K562 (cell line): ENCODE data around the gene REEP3. TPM values are rescaled to one million over a fixed set of nuclear protein-coding genes. Genes with fewer than 3 reads are reported as not detected.

ENCODE experiments used
- ID3 ChIP-seq, 2 experiments: fragments of 250-450 bp in 1 of 2; fragments of 450-650 bp in 1 of 2; sonication (Bioruptor Pico) in 1 of 2; IDR thresholded peaks; 2 replicates each; pipeline versions ENCODE4 v1.6.1 to v1.8.0; 2016 to 2021; ENCODE audit warnings: mild to moderate bottlenecking in 2 of 2, moderate library complexity in 2 of 2, missing compliant biosample characterization in 1 of 2, missing genetic modification characterization in 1 of 2
- NR2C2 ChIP-seq, 2 experiments: fragments of 200-800 bp in 1 of 2; sonication (Bioruptor generic) in 1 of 2; sonication (generic) in 1 of 2; formaldehyde crosslinking in 1 of 2; IDR thresholded peaks; 2 replicates each; pipeline versions ENCODE4 v1.6.1 to v1.8.0; 2016 to 2022; ENCODE audit warnings: mild to moderate bottlenecking in 1 of 2, missing compliant biosample characterization in 1 of 2, missing genetic modification characterization in 1 of 2, missing genetic modification reagents in 1 of 2
- PHB ChIP-seq: fragments of 250-450 bp; sonication (Bioruptor Pico); IDR thresholded peaks from 2 replicates; pipeline ENCODE4 v1.5.0; 2021
- RBBP5 ChIP-seq: fragments of 200-600 bp; sonication (generic); IDR thresholded peaks from 2 replicates; pipeline ENCODE4 v1.6.1; 2012; ENCODE audit warnings: borderline replicate concordance, mild to moderate bottlenecking, low read length, control low read depth, inconsistent platforms; ENCODE audit not compliant: insufficient read depth, poor library complexity, severe bottlenecking
- SP1 ChIP-seq: sonication (generic); formaldehyde crosslinking; IDR thresholded peaks from 2 replicates; pipeline ENCODE4 v1.8.1; 2022; ENCODE audit warnings: mild to moderate bottlenecking, missing genetic modification reagents
- ZNF263 ChIP-seq: sonication (generic); formaldehyde crosslinking; IDR thresholded peaks from 2 replicates; pipeline ENCODE4 v1.8.0; 2022; ENCODE audit warnings: mild to moderate bottlenecking, missing genetic modification reagents, borderline replicate concordance
- polyA plus RNA-seq, 8 experiments: library from polyadenylated mRNA; depleted of rRNA in 4 of 8; stranded (reverse) in 5 of 8; unstranded in 3 of 8; fragments of >200 nt; fragmentation: Nextera tagmentation in 2 of 8; fragmentation: Illumina TruSeq in 1 of 8; extraction: Ambion mirVana in 2 of 8; extraction: Trizol in 1 of 8; gene quantifications; 2 replicates each; pipeline versions ENCODE4 v1.2.1 to v1.2.3, GENCODE V29; 2011 to 2014; ENCODE audit warnings: inconsistent platforms in 1 of 8, missing spikeins in 1 of 8
- total RNA-seq, 7 experiments: library from RNA; depleted of rRNA in 6 of 7; stranded (reverse); fragments of >200 nt in 6 of 7; fragmentation: Illumina TruSeq in 2 of 7; extraction: Trizol in 2 of 7; gene quantifications; 2 replicates each; pipeline versions ENCODE4 v1.2.1 to v1.2.3, GENCODE V29; 2011 to 2021; ENCODE audit warnings: low replicate concordance in 1 of 7
- TF ChIP-seq, protein P1 (sequence below), 3 experiments: fragments of 200-800 bp in 1 of 3; fragments of 250-450 bp in 1 of 3; fragments of 450-650 bp in 1 of 3; sonication (Bioruptor Pico) in 1 of 3; sonication (Bioruptor generic) in 1 of 3; formaldehyde crosslinking in 1 of 3; IDR thresholded peaks; 2 replicates each; pipeline versions ENCODE4 v1.6.1 to v1.8.0; 2016 to 2022; ENCODE audit warnings: mild to moderate bottlenecking in 2 of 3, missing genetic modification characterization in 2 of 3, missing compliant biosample characterization in 1 of 3, moderate library complexity in 1 of 3
- TF ChIP-seq, protein P2 (sequence below): fragments of 250-450 bp; sonication (Bioruptor Pico); IDR thresholded peaks from 2 replicates; pipeline ENCODE4 v1.4.0; 2020
- TF ChIP-seq, protein P3 (sequence below): fragments of 250-450 bp; sonication (Bioruptor Pico); IDR thresholded peaks from 2 replicates; pipeline ENCODE4 v1.4.0; 2020; ENCODE audit warnings: mild to moderate bottlenecking

REEP3 gene
- total and polyA plus RNA-seq, 9 of the 15 experiments (the other 6 are each of a cell fraction or from before 2014, with no cell fraction given) = 3.4 to 13.4 (median 9.2) TPM

- TF ChIP-seq ZNF263 (CRISPR knock-in tag) = peak; percentile 26; the same call in 1 of the 2 replicates
- TF ChIP-seq RBBP5 = peak; percentile 97
- TF ChIP-seq, protein P1, sequence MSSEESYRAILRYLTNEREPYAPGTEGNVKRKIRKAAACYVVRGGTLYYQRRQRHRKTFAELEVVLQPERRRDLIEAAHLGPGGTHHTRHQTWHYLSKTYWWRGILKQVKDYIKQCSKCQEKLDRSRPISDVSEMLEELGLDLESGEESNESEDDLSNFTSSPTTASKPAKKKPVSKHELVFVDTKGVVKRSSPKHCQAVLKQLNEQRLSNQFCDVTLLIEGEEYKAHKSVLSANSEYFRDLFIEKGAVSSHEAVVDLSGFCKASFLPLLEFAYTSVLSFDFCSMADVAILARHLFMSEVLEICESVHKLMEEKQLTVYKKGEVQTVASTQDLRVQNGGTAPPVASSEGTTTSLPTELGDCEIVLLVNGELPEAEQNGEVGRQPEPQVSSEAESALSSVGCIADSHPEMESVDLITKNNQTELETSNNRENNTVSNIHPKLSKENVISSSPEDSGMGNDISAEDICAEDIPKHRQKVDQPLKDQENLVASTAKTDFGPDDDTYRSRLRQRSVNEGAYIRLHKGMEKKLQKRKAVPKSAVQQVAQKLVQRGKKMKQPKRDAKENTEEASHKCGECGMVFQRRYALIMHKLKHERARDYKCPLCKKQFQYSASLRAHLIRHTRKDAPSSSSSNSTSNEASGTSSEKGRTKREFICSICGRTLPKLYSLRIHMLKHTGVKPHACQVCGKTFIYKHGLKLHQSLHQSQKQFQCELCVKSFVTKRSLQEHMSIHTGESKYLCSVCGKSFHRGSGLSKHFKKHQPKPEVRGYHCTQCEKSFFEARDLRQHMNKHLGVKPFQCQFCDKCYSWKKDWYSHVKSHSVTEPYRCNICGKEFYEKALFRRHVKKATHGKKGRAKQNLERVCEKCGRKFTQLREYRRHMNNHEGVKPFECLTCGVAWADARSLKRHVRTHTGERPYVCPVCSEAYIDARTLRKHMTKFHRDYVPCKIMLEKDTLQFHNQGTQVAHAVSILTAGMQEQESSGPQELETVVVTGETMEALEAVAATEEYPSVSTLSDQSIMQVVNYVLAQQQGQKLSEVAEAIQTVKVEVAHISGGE (CRISPR knock-in tag; IDR thresholded peaks at IDR 0.05) = peak in 1 of 3 experiments; percentile 58; a peak in 2 of 6 replicates
- TF ChIP-seq, protein P2, sequence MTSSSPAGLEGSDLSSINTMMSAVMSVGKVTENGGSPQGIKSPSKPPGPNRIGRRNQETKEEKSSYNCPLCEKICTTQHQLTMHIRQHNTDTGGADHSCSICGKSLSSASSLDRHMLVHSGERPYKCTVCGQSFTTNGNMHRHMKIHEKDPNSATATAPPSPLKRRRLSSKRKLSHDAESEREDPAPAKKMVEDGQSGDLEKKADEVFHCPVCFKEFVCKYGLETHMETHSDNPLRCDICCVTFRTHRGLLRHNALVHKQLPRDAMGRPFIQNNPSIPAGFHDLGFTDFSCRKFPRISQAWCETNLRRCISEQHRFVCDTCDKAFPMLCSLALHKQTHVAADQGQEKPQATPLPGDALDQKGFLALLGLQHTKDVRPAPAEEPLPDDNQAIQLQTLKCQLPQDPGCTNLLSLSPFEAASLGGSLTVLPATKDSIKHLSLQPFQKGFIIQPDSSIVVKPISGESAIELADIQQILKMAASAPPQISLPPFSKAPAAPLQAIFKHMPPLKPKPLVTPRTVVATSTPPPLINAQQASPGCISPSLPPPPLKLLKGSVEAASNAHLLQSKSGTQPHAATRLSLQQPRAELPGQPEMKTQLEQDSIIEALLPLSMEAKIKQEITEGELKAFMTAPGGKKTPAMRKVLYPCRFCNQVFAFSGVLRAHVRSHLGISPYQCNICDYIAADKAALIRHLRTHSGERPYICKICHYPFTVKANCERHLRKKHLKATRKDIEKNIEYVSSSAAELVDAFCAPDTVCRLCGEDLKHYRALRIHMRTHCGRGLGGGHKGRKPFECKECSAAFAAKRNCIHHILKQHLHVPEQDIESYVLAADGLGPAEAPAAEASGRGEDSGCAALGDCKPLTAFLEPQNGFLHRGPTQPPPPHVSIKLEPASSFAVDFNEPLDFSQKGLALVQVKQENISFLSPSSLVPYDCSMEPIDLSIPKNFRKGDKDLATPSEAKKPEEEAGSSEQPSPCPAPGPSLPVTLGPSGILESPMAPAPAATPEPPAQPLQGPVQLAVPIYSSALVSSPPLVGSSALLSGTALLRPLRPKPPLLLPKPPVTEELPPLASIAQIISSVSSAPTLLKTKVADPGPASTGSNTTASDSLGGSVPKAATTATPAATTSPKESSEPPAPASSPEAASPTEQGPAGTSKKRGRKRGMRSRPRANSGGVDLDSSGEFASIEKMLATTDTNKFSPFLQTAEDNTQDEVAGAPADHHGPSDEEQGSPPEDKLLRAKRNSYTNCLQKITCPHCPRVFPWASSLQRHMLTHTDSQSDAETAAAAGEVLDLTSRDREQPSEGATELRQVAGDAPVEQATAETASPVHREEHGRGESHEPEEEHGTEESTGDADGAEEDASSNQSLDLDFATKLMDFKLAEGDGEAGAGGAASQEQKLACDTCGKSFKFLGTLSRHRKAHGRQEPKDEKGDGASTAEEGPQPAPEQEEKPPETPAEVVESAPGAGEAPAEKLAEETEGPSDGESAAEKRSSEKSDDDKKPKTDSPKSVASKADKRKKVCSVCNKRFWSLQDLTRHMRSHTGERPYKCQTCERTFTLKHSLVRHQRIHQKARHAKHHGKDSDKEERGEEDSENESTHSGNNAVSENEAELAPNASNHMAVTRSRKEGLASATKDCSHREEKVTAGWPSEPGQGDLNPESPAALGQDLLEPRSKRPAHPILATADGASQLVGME (CRISPR knock-in tag) = no peak
- TF ChIP-seq, protein P3, sequence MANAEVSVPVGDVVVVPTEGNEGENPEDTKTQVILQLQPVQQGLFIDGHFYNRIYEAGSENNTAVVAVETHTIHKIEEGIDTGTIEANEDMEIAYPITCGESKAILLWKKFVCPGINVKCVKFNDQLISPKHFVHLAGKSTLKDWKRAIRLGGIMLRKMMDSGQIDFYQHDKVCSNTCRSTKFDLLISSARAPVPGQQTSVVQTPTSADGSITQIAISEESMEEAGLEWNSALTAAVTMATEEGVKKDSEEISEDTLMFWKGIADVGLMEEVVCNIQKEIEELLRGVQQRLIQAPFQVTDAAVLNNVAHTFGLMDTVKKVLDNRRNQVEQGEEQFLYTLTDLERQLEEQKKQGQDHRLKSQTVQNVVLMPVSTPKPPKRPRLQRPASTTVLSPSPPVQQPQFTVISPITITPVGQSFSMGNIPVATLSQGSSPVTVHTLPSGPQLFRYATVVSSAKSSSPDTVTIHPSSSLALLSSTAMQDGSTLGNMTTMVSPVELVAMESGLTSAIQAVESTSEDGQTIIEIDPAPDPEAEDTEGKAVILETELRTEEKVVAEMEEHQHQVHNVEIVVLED (CRISPR knock-in tag) = peak; percentile 52; the same call in 1 of the 2 replicates
- no peak for TF ChIP-seq PHB (CRISPR knock-in tag)
- no peak for TF ChIP-seq ID3 (CRISPR knock-in tag; IDR thresholded peaks at IDR 0.05)
- TF ChIP-seq ID3 (tag; IDR thresholded peaks at IDR 0.05) = peak; percentile 86
- 0 out of 2 replicates have a peak, but pooled peaks have one; percentile 40 for TF ChIP-seq SP1 (CRISPR knock-in tag)
- TF ChIP-seq NR2C2 (CRISPR knock-in tag; IDR thresholded peaks at IDR 0.05) = peak; percentile 17; the same call in 1 of the 2 replicates
- TF ChIP-seq NR2C2 (tag; IDR thresholded peaks at IDR 0.05) = no peak
Measured at GRCh38 chr10:63521416-63522276, 445 bp downstream of the REEP3 start (continued).
